ENCODE results near the gene EIF5.

- TF ChIP-seq CTCF (conservative IDR thresholded peaks at IDR 0.05; ENCODE audit: low read depth in 2 of 2) = no peak
- no peak for TF ChIP-seq POLR2AphosphoS5 (IDR thresholded peaks at IDR 0.05; ENCODE audit: low read depth)
- TF ChIP-seq REST (IDR thresholded peaks at IDR 0.05; ENCODE audit: unreplicated experiment) = no peak
- TF ChIP-seq EZH2 (IDR thresholded peaks at IDR 0.05; ENCODE audit: low read depth, unreplicated experiment) = no peak
- TF ChIP-seq EZH2phosphoT487 (IDR thresholded peaks at IDR 0.05; ENCODE audit: unreplicated experiment) = no peak
- no peak for TF ChIP-seq CREB1 (CRISPR knock-in tag; IDR thresholded peaks at IDR 0.05; ENCODE audit: low read depth)
Observed at GRCh38 chr14:103372552-103373304, 38.7 kb downstream of the EIF5 start.
